H9 (cell line): Measurements from ENCODE around the gene GMNN. TPM values are rescaled to one million over a fixed set of nuclear protein-coding genes. Genes with fewer than 3 reads are reported as not detected.

Source experiments
- DNase-seq: peaks from one replicate; pipeline ENCODE4 v3.0.0-alpha.2; 2017
- H2AFZ ChIP-seq: one replicate; pipeline ENCODE4 v1.6.1; 2013; ENCODE audit warnings: mild to moderate bottlenecking, low read length, control low read depth, moderate library complexity
- H2AK5ac ChIP-seq: 2 replicates; pipeline ENCODE4 v1.6.1; 2013; ENCODE audit warnings: low read length, control low read depth, mixed read lengths; ENCODE audit not compliant: insufficient read length
- H2BK120ac ChIP-seq: one replicate; pipeline ENCODE4 v1.6.1; 2013; ENCODE audit warnings: low read depth, mild to moderate bottlenecking, low read length, control low read depth, inconsistent platforms; ENCODE audit not compliant: poor library complexity, severe bottlenecking
- H2BK12ac ChIP-seq: 2 replicates; pipeline ENCODE4 v1.6.1; 2013; ENCODE audit warnings: low read length, control low read depth, mixed read lengths, low read depth; ENCODE audit not compliant: insufficient read length
- H2BK15ac ChIP-seq: 2 replicates; pipeline ENCODE4 v1.6.1; 2013; ENCODE audit warnings: low read depth, low read length, control low read depth
- H2BK20ac ChIP-seq: one replicate; pipeline ENCODE4 v1.6.1; 2013; ENCODE audit warnings: low read depth, mild to moderate bottlenecking, low read length, control low read depth, inconsistent platforms; ENCODE audit not compliant: poor library complexity, severe bottlenecking
- H2BK5ac ChIP-seq: 2 replicates; pipeline ENCODE4 v1.6.1; 2013; ENCODE audit warnings: low read length, control low read depth, mixed read lengths; ENCODE audit not compliant: insufficient read length
- H3K14ac ChIP-seq: 2 replicates; pipeline ENCODE4 v1.6.1; 2013; ENCODE audit warnings: low read length, control low read depth; ENCODE audit not compliant: insufficient read depth
- H3K18ac ChIP-seq: 2 replicates; pipeline ENCODE4 v1.6.1; 2013; ENCODE audit warnings: low read depth, mild to moderate bottlenecking, mixed read lengths, low read length, control low read depth; ENCODE audit not compliant: insufficient read length
- H3K23ac ChIP-seq: 2 replicates; pipeline ENCODE4 v1.6.1; 2013; ENCODE audit warnings: low read length, control low read depth, mixed read lengths, low read depth; ENCODE audit not compliant: insufficient read length
- H3K23me2 ChIP-seq: 2 replicates; pipeline ENCODE4 v1.6.1; 2013; ENCODE audit warnings: low read depth, mild to moderate bottlenecking, mixed read lengths, low read length, control low read depth; ENCODE audit not compliant: insufficient read length, poor library complexity, severe bottlenecking
- H3K27ac ChIP-seq: 2 replicates; pipeline ENCODE4 v1.5.1; 2013; ENCODE audit warnings: low read length, control low read depth, mixed read lengths, low read depth; ENCODE audit not compliant: insufficient read length
- H3K27me3 ChIP-seq: 2 replicates; pipeline ENCODE4 v1.6.1; 2013; ENCODE audit warnings: low read length, control low read depth, inconsistent platforms; ENCODE audit not compliant: insufficient read depth
- H3K4ac ChIP-seq: 2 replicates; pipeline ENCODE4 v1.6.1; 2013; ENCODE audit warnings: low read depth, mild to moderate bottlenecking, control low read depth, inconsistent platforms, low read length, moderate library complexity
- H3K4me1 ChIP-seq: 2 replicates; pipeline ENCODE4 v1.6.1; 2013; ENCODE audit warnings: low read length, control low read depth, inconsistent platforms; ENCODE audit not compliant: insufficient read depth
- H3K4me2 ChIP-seq: 2 replicates; pipeline ENCODE4 v1.6.1; 2013; ENCODE audit warnings: low read length, control low read depth, mixed read lengths; ENCODE audit not compliant: insufficient read length, insufficient read depth
- H3K56ac ChIP-seq: 2 replicates; pipeline ENCODE4 v1.6.1; 2013; ENCODE audit warnings: low read depth, mild to moderate bottlenecking, mixed read lengths, low read length, control low read depth; ENCODE audit not compliant: insufficient read length
- H3K79me1 ChIP-seq: 2 replicates; pipeline ENCODE4 v1.6.1; 2013; ENCODE audit warnings: low read depth, mild to moderate bottlenecking, moderate library complexity, low read length, control low read depth, inconsistent platforms; ENCODE audit not compliant: insufficient read depth, poor library complexity, severe bottlenecking
- H3K79me2 ChIP-seq: 2 replicates; pipeline ENCODE4 v1.6.1; 2013; ENCODE audit warnings: low read length, control low read depth, inconsistent platforms; ENCODE audit not compliant: insufficient read depth
- H3K9ac ChIP-seq: 2 replicates; pipeline ENCODE4 v1.6.1; 2013; ENCODE audit warnings: low read length, control low read depth, mixed read lengths; ENCODE audit not compliant: insufficient read length; ENCODE audit errors: extremely low read depth
- H3K9me3 ChIP-seq: one replicate; pipeline ENCODE4 v1.6.1; 2013; ENCODE audit warnings: low read depth, low read length, inconsistent platforms; ENCODE audit not compliant: control insufficient read depth
- H3T11ph ChIP-seq: one replicate; pipeline ENCODE4 v1.6.1; 2013; ENCODE audit warnings: mild to moderate bottlenecking, low read length, control low read depth, inconsistent platforms
- H4K20me1 ChIP-seq: one replicate; pipeline ENCODE4 v1.6.1; 2013; ENCODE audit not compliant: control insufficient read depth, insufficient read length, insufficient read depth
- H4K5ac ChIP-seq: 2 replicates; pipeline ENCODE4 v1.6.1; 2013; ENCODE audit warnings: low read depth, mild to moderate bottlenecking, mixed read lengths, low read length, control low read depth; ENCODE audit not compliant: insufficient read length
- H4K8ac ChIP-seq: replicated peaks from 2 replicates; pipeline ENCODE4 v1.6.1; 2013; ENCODE audit warnings: low read length, control low read depth, mixed read lengths, low read depth; ENCODE audit not compliant: insufficient read length
- H4K91ac ChIP-seq: 2 replicates; pipeline ENCODE4 v1.6.1; 2013; ENCODE audit warnings: low read depth, mild to moderate bottlenecking, moderate library complexity, mixed read lengths, low read length, control low read depth; ENCODE audit not compliant: insufficient read length
- H3K27ac Mint-ChIP-seq, 3 experiments: 2 replicates in 2 of 3; 3 replicates in 1 of 3; pipeline ENCODE4 v1.8.0; 2020 to 2021; ENCODE audit warnings: mixed read lengths in 3 of 3, mild to moderate bottlenecking in 1 of 3, moderate library complexity in 1 of 3
- H3K27me3 Mint-ChIP-seq: 2 replicates; pipeline ENCODE4 v1.8.0; 2021; ENCODE audit warnings: low read depth, mild to moderate bottlenecking, moderate library complexity, mixed read lengths
- H3K36me3 Mint-ChIP-seq, 3 experiments: 2 replicates in 2 of 3; 3 replicates in 1 of 3; pipeline ENCODE4 v1.8.0; 2020 to 2021; ENCODE audit warnings: low read depth in 3 of 3, mixed read lengths in 3 of 3; ENCODE audit not compliant: insufficient read depth in 1 of 3
- H3K4me1 Mint-ChIP-seq, 2 experiments: 2 replicates each; pipeline ENCODE4 v1.8.0; 2020; ENCODE audit warnings: mixed read lengths in 2 of 2
- H3K4me3 Mint-ChIP-seq, 2 experiments: 2 replicates in 1 of 2; 3 replicates in 1 of 2; pipeline ENCODE4 v1.8.0; 2020 to 2021; ENCODE audit warnings: mild to moderate bottlenecking in 2 of 2, mixed read lengths in 2 of 2, moderate library complexity in 1 of 2
- H3K9me3 Mint-ChIP-seq, 2 experiments: 2 replicates in 1 of 2; 3 replicates in 1 of 2; pipeline ENCODE4 v1.8.0; 2020; ENCODE audit warnings: mild to moderate bottlenecking in 2 of 2, mixed read lengths in 2 of 2, moderate library complexity in 1 of 2
- WGBS: extraction: QIAGEN DNeasy Blood & Tissue Kit; methylation state at CpG from one replicate; pipeline ENCODE4 v1.1.7; 2013; ENCODE audit warnings: missing lambda C conversion rate, low lambda C conversion rate, mixed read lengths; ENCODE audit not compliant: insufficient read length; ENCODE audit errors: extremely low coverage; 5-methylcytosine and 5-hydroxymethylcytosine counted together
- total RNA-seq: library from RNA; stranded (reverse); gene quantifications from 2 replicates; pipeline ENCODE4 v1.2.1, GENCODE V29; 2021
- TF ChIP-seq, protein P1 (sequence below): fragments of 200-600 bp; sonication (generic); conservative IDR thresholded peaks from 3 replicates; pipeline ENCODE4 v1.8.0; 2021; ENCODE audit warnings: antibody characterized with exemption, mild to moderate bottlenecking

Gene GMNN
- total RNA-seq, 1 experiment from 2014 or later = 106 TPM

DNA sequence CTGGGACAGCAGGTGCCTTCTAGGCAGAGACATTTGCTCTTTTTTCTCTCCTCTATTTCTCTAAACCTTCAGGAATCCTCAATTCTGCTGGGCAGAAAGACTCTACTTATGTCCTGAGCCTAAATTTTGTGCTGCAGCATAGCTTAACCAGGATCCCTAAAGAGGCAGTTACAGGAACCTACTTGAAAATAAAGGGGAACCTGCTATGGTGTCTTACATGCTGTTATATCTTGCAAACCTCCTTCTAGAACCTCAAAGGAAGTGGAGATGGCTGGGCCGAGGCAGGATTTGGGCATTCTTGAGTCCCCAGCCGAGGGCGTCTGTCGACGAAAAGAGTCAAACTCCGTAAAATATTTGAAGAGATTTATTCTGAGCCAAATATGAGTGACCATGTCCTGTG lies 17.1 kb upstream of the GMNN start:
- Histone ChIP-seq H2BK120ac (no peak overlapping the region), H4K91ac (no peak overlapping the region), H3K4me1 (no peaks in the 10 kb centered on the region), H3K4me2 (no peak overlapping the region), H3K79me2 (no peaks in the 10 kb centered on the region), H2BK5ac (no peak overlapping the region), H4K5ac (no peak overlapping the region), H3K14ac (no peak overlapping the region), H2AK5ac (no peak overlapping the region), H3K4ac (no peak overlapping the region), H2BK20ac (no peak overlapping the region), H3K79me1 (no peaks in the 10 kb centered on the region), H2BK12ac (no peak overlapping the region), H3K23ac (no peak overlapping the region), H3K18ac (no peak overlapping the region), H3K27me3 (no peaks in the 10 kb centered on the region), H3K9me3 (no peaks in the 10 kb centered on the region), H4K20me1 (no peaks in the 10 kb centered on the region), H3T11ph (no peak overlapping the region), H3K27ac (no peak overlapping the region), H2BK15ac (no peak overlapping the region), H3K56ac (no peak overlapping the region), H3K9ac (no peak overlapping the region), H4K8ac (no peak overlapping the region), H3K23me2 (no peaks in the 10 kb centered on the region), H2AFZ (no peak overlapping the region)
- no CpG with 5 or more reads among the region's 6 CpGs for WGBS
- H3K27ac Mint-ChIP-seq = peak overlapping the region in 1 of 3 experiments; percentile 49; a peak in 1 of 7 replicates
- 0 out of 7 replicates have a peak, but pooled peaks cover 0 to 1% (median 0%) of the 10 kb centered on the region in 3 experiments for H3K36me3 Mint-ChIP-seq
- DNase-seq = no peak
- no peak overlapping the region for H3K4me3 Mint-ChIP-seq
- TF ChIP-seq, protein P1, sequence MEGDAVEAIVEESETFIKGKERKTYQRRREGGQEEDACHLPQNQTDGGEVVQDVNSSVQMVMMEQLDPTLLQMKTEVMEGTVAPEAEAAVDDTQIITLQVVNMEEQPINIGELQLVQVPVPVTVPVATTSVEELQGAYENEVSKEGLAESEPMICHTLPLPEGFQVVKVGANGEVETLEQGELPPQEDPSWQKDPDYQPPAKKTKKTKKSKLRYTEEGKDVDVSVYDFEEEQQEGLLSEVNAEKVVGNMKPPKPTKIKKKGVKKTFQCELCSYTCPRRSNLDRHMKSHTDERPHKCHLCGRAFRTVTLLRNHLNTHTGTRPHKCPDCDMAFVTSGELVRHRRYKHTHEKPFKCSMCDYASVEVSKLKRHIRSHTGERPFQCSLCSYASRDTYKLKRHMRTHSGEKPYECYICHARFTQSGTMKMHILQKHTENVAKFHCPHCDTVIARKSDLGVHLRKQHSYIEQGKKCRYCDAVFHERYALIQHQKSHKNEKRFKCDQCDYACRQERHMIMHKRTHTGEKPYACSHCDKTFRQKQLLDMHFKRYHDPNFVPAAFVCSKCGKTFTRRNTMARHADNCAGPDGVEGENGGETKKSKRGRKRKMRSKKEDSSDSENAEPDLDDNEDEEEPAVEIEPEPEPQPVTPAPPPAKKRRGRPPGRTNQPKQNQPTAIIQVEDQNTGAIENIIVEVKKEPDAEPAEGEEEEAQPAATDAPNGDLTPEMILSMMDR = no peak
- H3K4me1 Mint-ChIP-seq = peaks cover 4 to 9% of the 10 kb centered on the region in 2 experiments
- H3K9me3 Mint-ChIP-seq = peaks cover 6 to 11% of the 10 kb centered on the region in 2 experiments; a peak in 4 of 5 replicates
- no peaks in the 10 kb centered on the region for H3K27me3 Mint-ChIP-seq
